H1 (cell line): ENCODE results near the gene OXA1L. TPM values are rescaled to one million over a fixed set of nuclear protein-coding genes. Genes with fewer than 3 reads are reported as not detected.
A peak's percentile ranks its signal among the peaks of the same experiment; 100 is the strongest.

Experiments used
- CTCF ChIA-PET: fragments of 300-600 bp; sonication (Branson Sonifier 250); formaldehyde crosslinking; loops from one replicate; lab custom pipeline; 2021; ENCODE audit not compliant: partially characterized antibody; lab: Charles Lee
- POLR2A ChIA-PET: fragments of 300-600 bp; sonication (Branson Sonifier 250); formaldehyde crosslinking; loops from one replicate; lab custom pipeline; 2021; ENCODE audit warnings: inconsistent platforms; ENCODE audit not compliant: partially characterized antibody; lab: Charles Lee
- DNase-seq, 2 experiments: peaks; one replicate each; pipeline versions ENCODE4 v3.0.0 to v3.0.0-alpha.2; 2010 to 2022; ENCODE audit warnings: low spot score in 2 of 2, low read depth in 1 of 2, mixed read lengths in 1 of 2
- FAIRE-seq: peaks from 2 replicates; lab custom pipeline; 2011; peaks lifted over from hg19 to GRCh38; lab: Jason Lieb, UNC
- H2AFZ ChIP-seq: 2 replicates; pipeline ENCODE4 v1.8.1; 2012; ENCODE audit warnings: low read length, inconsistent platforms
- H2AK5ac ChIP-seq: 2 replicates; pipeline ENCODE4 v1.6.1; 2013; ENCODE audit warnings: low read depth, low read length
- H2BK120ac ChIP-seq: replicated peaks from 2 replicates; pipeline ENCODE3; 2013; ENCODE audit warnings: low read depth, low read length, inconsistent platforms
- H2BK12ac ChIP-seq: 2 replicates; pipeline ENCODE4 v1.6.1; 2013; ENCODE audit warnings: low read depth, low read length
- H2BK15ac ChIP-seq: 2 replicates; pipeline ENCODE4 v1.6.1; 2013; ENCODE audit warnings: low read length
- H2BK20ac ChIP-seq: 2 replicates; pipeline ENCODE4 v1.6.1; 2013; ENCODE audit warnings: low read length
- H2BK5ac ChIP-seq: 2 replicates; pipeline ENCODE4 v1.6.1; 2013; ENCODE audit warnings: low read depth, low read length
- H3K14ac ChIP-seq: 2 replicates; pipeline ENCODE4 v1.6.1; 2013; ENCODE audit warnings: inconsistent platforms; ENCODE audit not compliant: insufficient read length
- H3K18ac ChIP-seq: 2 replicates; pipeline ENCODE4 v1.6.1; 2013; ENCODE audit warnings: low read length; ENCODE audit errors: extremely low read depth
- H3K23ac ChIP-seq: 2 replicates; pipeline ENCODE4 v1.6.1; 2013; ENCODE audit warnings: inconsistent platforms; ENCODE audit not compliant: insufficient read length
- H3K23me2 ChIP-seq: 2 replicates; pipeline ENCODE4 v1.6.1; 2013; ENCODE audit warnings: low read depth, low read length
- H3K27ac ChIP-seq: 2 replicates; pipeline ENCODE4 v1.6.1; 2011; ENCODE audit warnings: low read depth, low read length, inconsistent platforms
- H3K27me3 ChIP-seq, 4 experiments: replicated peaks in 1 of 4; 1 replicate in 1 of 4; 2 replicates in 3 of 4; pipeline versions ENCODE4 v1.6.1 to v1.8.1; 2011 to 2013; ENCODE audit warnings: low read length in 3 of 4, mild to moderate bottlenecking in 3 of 4, inconsistent platforms in 2 of 4, mixed read lengths in 2 of 4, moderate library complexity in 1 of 4; ENCODE audit not compliant: control insufficient read depth in 3 of 4, insufficient read depth in 3 of 4; ENCODE audit errors: extremely low read depth in 1 of 4
- H3K36me3 ChIP-seq, 4 experiments: 2 replicates each; pipeline versions ENCODE4 v1.6.1 to v1.8.1; 2011 to 2013; ENCODE audit warnings: mild to moderate bottlenecking in 4 of 4, low read length in 3 of 4, moderate library complexity in 2 of 4, control low read depth in 1 of 4, inconsistent platforms in 1 of 4; ENCODE audit not compliant: insufficient read depth in 4 of 4, control insufficient read depth in 2 of 4
- H3K4ac ChIP-seq: replicated peaks from 2 replicates; pipeline ENCODE3; 2013; ENCODE audit warnings: low read length, low read depth, mixed read lengths, inconsistent platforms; ENCODE audit not compliant: insufficient read length
- H3K4me1 ChIP-seq, 4 experiments: replicated peaks in 1 of 4; 1 replicate in 1 of 4; 2 replicates in 3 of 4; pipeline versions ENCODE4 v1.6.1 to v1.8.1; 2011 to 2013; ENCODE audit warnings: low read length in 3 of 4, inconsistent platforms in 2 of 4, mixed read lengths in 1 of 4; ENCODE audit not compliant: insufficient read depth in 4 of 4, control insufficient read depth in 3 of 4
- H3K4me2 ChIP-seq, 2 experiments: 2 replicates each; pipeline versions ENCODE4 v1.6.1 to v1.8.1; 2011 to 2013; ENCODE audit warnings: low read depth in 2 of 2, low read length in 2 of 2, control low read depth in 1 of 2, inconsistent platforms in 1 of 2, mild to moderate bottlenecking in 1 of 2; ENCODE audit not compliant: insufficient read depth in 1 of 2
- H3K4me3 ChIP-seq, 4 experiments: fragments of 200-600, 300-600 bp in 1 of 4; sonication (generic), shearing (Covaris generic), sonication (Bioruptor Twin) in 1 of 4; 2 replicates each; pipeline versions ENCODE4 v1.5.1 to v1.8.1; 2011 to 2016; ENCODE audit warnings: low read length in 4 of 4, low read depth in 3 of 4, control low read depth in 2 of 4, inconsistent platforms in 2 of 4, mild to moderate bottlenecking in 2 of 4, mixed read lengths in 1 of 4, moderate library complexity in 1 of 4; ENCODE audit not compliant: insufficient read depth in 2 of 4; ENCODE audit errors: extremely low read depth in 1 of 4
- H3K56ac ChIP-seq: replicated peaks from 2 replicates; pipeline ENCODE3; 2013; ENCODE audit warnings: low read depth, mild to moderate bottlenecking, mixed read lengths, low read length, inconsistent platforms; ENCODE audit not compliant: insufficient read length
- H3K79me1 ChIP-seq: 2 replicates; pipeline ENCODE4 v1.6.1; 2013; ENCODE audit warnings: low read depth, low read length, control low read depth
- H3K79me2 ChIP-seq, 2 experiments: 2 replicates each; pipeline versions ENCODE4 v1.6.1 to v1.8.1; 2012 to 2013; ENCODE audit warnings: low read length in 2 of 2, mild to moderate bottlenecking in 2 of 2, inconsistent platforms in 1 of 2; ENCODE audit not compliant: insufficient read depth in 2 of 2, control insufficient read depth in 1 of 2
- H3K9ac ChIP-seq, 4 experiments: replicated peaks in 1 of 4; 1 replicate in 1 of 4; 2 replicates in 3 of 4; pipeline versions ENCODE4 v1.6.1 to v1.8.1; 2011 to 2013; ENCODE audit warnings: low read depth in 3 of 4, low read length in 3 of 4, control low read depth in 2 of 4, mild to moderate bottlenecking in 2 of 4, moderate library complexity in 2 of 4, inconsistent platforms in 1 of 4; ENCODE audit errors: extremely low read depth in 1 of 4
- H3K9me3 ChIP-seq, 2 experiments: 2 replicates each; pipeline versions ENCODE4 v1.6.1 to v1.8.1; 2012 to 2013; ENCODE audit warnings: mild to moderate bottlenecking in 2 of 2, moderate library complexity in 2 of 2, control low read depth in 1 of 2, inconsistent platforms in 1 of 2, low read depth in 1 of 2, low read length in 1 of 2, mixed read lengths in 1 of 2; ENCODE audit not compliant: insufficient read depth in 2 of 2
- H4K20me1 ChIP-seq, 2 experiments: replicated peaks in 1 of 2; 2 replicates each; pipeline versions ENCODE3 to v1.8.1; 2011 to 2013; ENCODE audit warnings: inconsistent platforms in 2 of 2, low read length in 2 of 2, mild to moderate bottlenecking in 1 of 2; ENCODE audit not compliant: insufficient read depth in 2 of 2, control insufficient read depth in 1 of 2
- H4K5ac ChIP-seq: 2 replicates; pipeline ENCODE4 v1.6.1; 2013; ENCODE audit warnings: low read length, low read depth, mixed read lengths, inconsistent platforms; ENCODE audit not compliant: insufficient read length
- H4K8ac ChIP-seq: 2 replicates; pipeline ENCODE4 v1.8.0; 2013; ENCODE audit warnings: mild to moderate bottlenecking, moderate library complexity, low read length, inconsistent platforms; ENCODE audit not compliant: insufficient read depth; ENCODE audit errors: extremely low read depth
- H4K91ac ChIP-seq: replicated peaks from 2 replicates; pipeline ENCODE3; 2013; ENCODE audit warnings: low read length, mixed read lengths, inconsistent platforms; ENCODE audit not compliant: insufficient read length
- TBP ChIP-seq: IDR thresholded peaks from 2 replicates; pipeline ENCODE4 v1.6.1; 2011; ENCODE audit warnings: low read depth, low read length, improper control_type of control experiment
- TEAD4 ChIP-seq: IDR thresholded peaks from 2 replicates; pipeline ENCODE4 v1.6.1; 2012; ENCODE audit warnings: low read depth, low read length, inconsistent platforms, mixed read lengths
- WGBS, 2 experiments: shearing (Covaris generic) in 1 of 2; methylation state at CpG; one replicate each; pipeline versions ENCODE4 v1.1.6 to v1.1.7; 2013 to 2015; ENCODE audit warnings: low lambda C conversion rate in 2 of 2, mixed read lengths in 2 of 2, inconsistent platforms in 1 of 2, low coverage in 1 of 2, missing lambda C conversion rate in 1 of 2; ENCODE audit not compliant: insufficient replicate concordance in 2 of 2, insufficient coverage in 1 of 2, insufficient read length in 1 of 2; ENCODE audit errors: extremely low coverage in 1 of 2, missing lambda C conversion rate in 1 of 2; 5-methylcytosine and 5-hydroxymethylcytosine counted together
- polyA plus RNA-seq, 7 experiments: library from polyadenylated mRNA; depleted of rRNA in 3 of 7; stranded (reverse) in 5 of 7; unstranded in 2 of 7; fragments of >200 nt in 5 of 7; fragments of 200-250 nt in 2 of 7; gene quantifications; 1 replicate in 5 of 7; 2 replicates in 1 of 7; 4 replicates in 1 of 7; pipeline versions ENCODE4 v1.2.1 to v1.2.3, GENCODE V29; 2011 to 2013; ENCODE audit warnings: missing spikeins in 2 of 7, mixed read lengths in 2 of 7
- total RNA-seq: library from RNA; stranded (reverse); fragmentation: NEBNext Ultra II Directional; extraction: Animal tissue kit (Norgen Biotek cat#: 25700); gene quantifications from 2 replicates; pipeline ENCODE4 v1.2.1, GENCODE V29; 2021

The OXA1L gene
- total and polyA plus RNA-seq, 2 of the 8 experiments (the other 6 are each of a cell fraction or from before 2014, with no cell fraction given), result 125 to 199 TPM

DNA sequence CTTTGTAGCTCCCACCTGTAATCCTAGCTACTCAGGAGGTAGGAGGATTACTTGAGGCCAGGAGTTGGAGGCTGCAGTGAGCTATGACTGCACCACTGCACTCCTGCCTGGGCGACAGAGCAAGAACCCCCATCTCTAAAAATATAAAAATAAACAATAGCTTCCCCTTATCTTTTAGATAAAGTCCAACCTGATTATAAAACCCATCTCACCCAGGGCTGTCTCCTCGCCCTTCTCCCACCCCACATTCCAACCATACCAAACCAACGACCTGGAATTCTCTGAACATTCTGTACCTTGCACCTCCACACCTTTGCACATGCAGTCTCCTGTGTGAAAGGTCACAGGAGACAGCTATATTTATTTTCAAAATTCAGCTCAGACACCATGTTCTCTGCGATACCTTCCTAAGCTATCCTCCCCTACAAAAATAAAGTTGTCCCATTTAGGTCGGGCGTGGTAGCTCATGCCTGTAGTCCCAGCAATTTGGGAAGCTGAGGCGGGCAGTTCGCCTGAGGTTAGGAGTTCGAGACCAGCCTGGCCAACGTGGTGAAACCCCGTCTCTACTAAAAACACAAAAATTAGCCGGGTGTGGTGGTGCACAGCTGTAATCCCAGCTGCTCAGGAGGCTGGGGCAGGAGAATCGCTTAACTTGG lies 41.1 kb downstream of the OXA1L start:
- H3K23me2 ChIP-seq, result no peaks in the 10 kb centered on the region
- TF ChIP-seq TBP, result no peak
- 0 out of 2 replicates have a peak, but pooled peaks have one; percentile 28 for TF ChIP-seq TEAD4
- no peak overlapping the region for H4K8ac ChIP-seq
- H2AFZ ChIP-seq, result no peak overlapping the region
- H4K91ac ChIP-seq, result no peak overlapping the region
- H3K27me3 ChIP-seq, result no peaks in the 10 kb centered on the region
- H2BK12ac ChIP-seq, result no peak overlapping the region
- H3K23ac ChIP-seq, result no peak overlapping the region
- no peak overlapping the region for H2AK5ac ChIP-seq
- no peak for FAIRE-seq
- ChIA-PET POLR2A (interaction anchor here (0.6 to 1.9 kb wide), 3 partner anchors 9 to 203 kb away, joined by 3 to 7 read pairs (median 5); no protein-coding TSS in a partner anchor), CTCF (interaction anchor here (0.7 to 53.1 kb wide), 12 partner anchors 11 to 252 kb away, joined by 3 to 1562 read pairs (median 5); partner anchors contain the start of genes LRP10, MMP14 and REM2)
- H2BK15ac ChIP-seq, result no peak overlapping the region
- H3K36me3 ChIP-seq, result no peaks in the 10 kb centered on the region
- no peak overlapping the region for H3K4me3 ChIP-seq
- no peak overlapping the region for H3K14ac ChIP-seq
- DNase-seq, result no peak
- no peak overlapping the region for H3K18ac ChIP-seq
- H2BK120ac ChIP-seq, result no peak overlapping the region
- H3K27ac ChIP-seq, result no peak overlapping the region
- no peaks in the 10 kb centered on the region for H3K9me3 ChIP-seq
- no peak overlapping the region for H2BK5ac ChIP-seq
- WGBS, 2 experiments, result 89% methylated on average over 13 of the region's 13 CpGs; no CpG with 5 or more reads in 1 of the 2 experiments
- H3K79me2 ChIP-seq, result no peaks in the 10 kb centered on the region
- H3K56ac ChIP-seq, result no peak overlapping the region
- H3K9ac ChIP-seq, result no peak overlapping the region
- no peak overlapping the region; the same call in 1 of the 2 replicates for H2BK20ac ChIP-seq
- H3K79me1 ChIP-seq, result no peaks in the 10 kb centered on the region
- no peak overlapping the region for H3K4ac ChIP-seq
- no peaks in the 10 kb centered on the region for H4K20me1 ChIP-seq
- H3K4me1 ChIP-seq, result peaks cover 0 to 2% (median under 1%) of the 10 kb centered on the region in 4 experiments; a peak in 2 of 7 replicates
- no peak overlapping the region for H3K4me2 ChIP-seq
- no peak overlapping the region for H4K5ac ChIP-seq
